ENCODE data around the gene LRRC32. TPM values are rescaled to one million over a fixed set of nuclear protein-coding genes. Genes with fewer than 3 reads are reported as not detected.

LRRC32 gene
- total and polyA plus RNA-seq, 9 of the 15 experiments (the other 6 are each of a cell fraction or from before 2014, with no cell fraction given), result 0.10 to 0.50 (median 0.19) TPM; not detected in 5

DNA sequence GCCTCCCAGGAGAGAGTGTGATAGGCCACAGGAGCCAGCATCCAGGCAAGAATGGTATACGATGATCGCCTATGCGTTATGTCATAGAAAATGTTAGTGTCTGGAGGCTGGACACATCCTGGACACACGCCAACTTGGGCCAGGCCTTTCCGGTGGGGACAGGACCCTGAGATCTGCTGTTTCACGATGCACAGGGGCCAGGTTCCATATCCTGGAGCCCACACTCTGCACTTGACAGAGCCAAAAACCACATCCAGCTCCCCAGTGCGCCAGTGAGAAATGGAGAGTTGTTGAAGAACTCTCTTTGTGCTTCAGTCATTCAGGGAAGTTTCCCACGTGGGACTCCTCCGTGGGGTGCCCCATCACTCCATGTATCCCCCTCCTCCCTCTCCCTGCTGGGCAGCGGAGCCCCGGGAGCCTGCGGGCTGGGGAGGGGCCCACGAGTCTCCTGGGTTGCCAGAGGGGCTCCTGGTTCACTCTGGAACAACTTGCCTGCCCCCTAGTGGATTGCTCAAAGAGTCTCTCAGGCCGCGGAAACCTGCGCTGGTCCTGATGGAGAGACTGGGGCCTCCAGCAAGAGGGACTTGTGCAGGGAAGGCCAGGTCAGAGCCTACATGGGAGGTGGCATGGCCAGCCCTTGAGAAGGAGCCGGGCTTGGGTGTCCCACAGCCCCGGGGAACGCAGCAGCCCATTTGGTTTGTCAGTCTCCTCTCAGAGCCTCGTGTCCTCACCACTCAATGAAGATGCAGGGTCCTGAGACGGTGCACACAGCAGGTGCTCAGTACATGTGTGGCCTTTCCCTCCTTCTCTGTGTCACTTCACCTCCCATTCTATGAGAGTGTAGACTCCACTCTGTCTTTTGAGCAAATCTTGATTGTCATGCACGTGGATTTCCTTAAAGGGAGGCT is 10.2 kb upstream of the LRRC32 start (continued):
- no peak for TF ChIP-seq HNRNPUL1 (IDR thresholded peaks at IDR 0.05; ENCODE audit: low read length)
- TF ChIP-seq MEIS2 (IDR thresholded peaks at IDR 0.05; ENCODE audit: partially characterized antibody), result no peak
- TF ChIP-seq, protein P1, sequence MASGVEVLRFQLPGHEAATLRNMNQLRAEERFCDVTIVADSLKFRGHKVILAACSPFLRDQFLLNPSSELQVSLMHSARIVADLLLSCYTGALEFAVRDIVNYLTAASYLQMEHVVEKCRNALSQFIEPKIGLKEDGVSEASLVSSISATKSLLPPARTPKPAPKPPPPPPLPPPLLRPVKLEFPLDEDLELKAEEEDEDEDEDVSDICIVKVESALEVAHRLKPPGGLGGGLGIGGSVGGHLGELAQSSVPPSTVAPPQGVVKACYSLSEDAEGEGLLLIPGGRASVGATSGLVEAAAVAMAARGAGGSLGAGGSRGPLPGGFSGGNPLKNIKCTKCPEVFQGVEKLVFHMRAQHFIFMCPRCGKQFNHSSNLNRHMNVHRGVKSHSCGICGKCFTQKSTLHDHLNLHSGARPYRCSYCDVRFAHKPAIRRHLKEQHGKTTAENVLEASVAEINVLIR (CRISPR knock-in tag; IDR thresholded peaks at IDR 0.05), result no peak
- TF ChIP-seq TBL1XR1 (IDR thresholded peaks at IDR 0.05; ENCODE audit: low read length in 2 of 2), result no peak
- no peak for TF ChIP-seq RBM14 (IDR thresholded peaks at IDR 0.05; ENCODE audit: borderline replicate concordance, insufficient read depth, low read depth, low read length)
- TF ChIP-seq LEF1 (IDR thresholded peaks at IDR 0.05), result no peak
- TF ChIP-seq CTBP1 (IDR thresholded peaks at IDR 0.05; ENCODE audit: borderline replicate concordance), result peak; percentile 60
- TF ChIP-seq BRD9 (IDR thresholded peaks at IDR 0.05; ENCODE audit: low read depth, partially characterized antibody), result no peak
- no peak for TF ChIP-seq ZNF347 (CRISPR knock-in tag; IDR thresholded peaks at IDR 0.05; ENCODE audit: low read depth)
- peak; percentile 47; the same call in 1 of the 2 replicates for TF ChIP-seq ZBTB7A (IDR thresholded peaks at IDR 0.05; ENCODE audit: borderline replicate concordance, control insufficient read depth, low read depth, low read length)
- TF ChIP-seq, protein P2, sequence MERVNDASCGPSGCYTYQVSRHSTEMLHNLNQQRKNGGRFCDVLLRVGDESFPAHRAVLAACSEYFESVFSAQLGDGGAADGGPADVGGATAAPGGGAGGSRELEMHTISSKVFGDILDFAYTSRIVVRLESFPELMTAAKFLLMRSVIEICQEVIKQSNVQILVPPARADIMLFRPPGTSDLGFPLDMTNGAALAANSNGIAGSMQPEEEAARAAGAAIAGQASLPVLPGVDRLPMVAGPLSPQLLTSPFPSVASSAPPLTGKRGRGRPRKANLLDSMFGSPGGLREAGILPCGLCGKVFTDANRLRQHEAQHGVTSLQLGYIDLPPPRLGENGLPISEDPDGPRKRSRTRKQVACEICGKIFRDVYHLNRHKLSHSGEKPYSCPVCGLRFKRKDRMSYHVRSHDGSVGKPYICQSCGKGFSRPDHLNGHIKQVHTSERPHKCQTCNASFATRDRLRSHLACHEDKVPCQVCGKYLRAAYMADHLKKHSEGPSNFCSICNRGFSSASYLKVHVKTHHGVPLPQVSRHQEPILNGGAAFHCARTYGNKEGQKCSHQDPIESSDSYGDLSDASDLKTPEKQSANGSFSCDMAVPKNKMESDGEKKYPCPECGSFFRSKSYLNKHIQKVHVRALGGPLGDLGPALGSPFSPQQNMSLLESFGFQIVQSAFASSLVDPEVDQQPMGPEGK (CRISPR knock-in tag; IDR thresholded peaks at IDR 0.05; ENCODE audit: borderline replicate concordance), result no peak
- TF ChIP-seq, protein P3, sequence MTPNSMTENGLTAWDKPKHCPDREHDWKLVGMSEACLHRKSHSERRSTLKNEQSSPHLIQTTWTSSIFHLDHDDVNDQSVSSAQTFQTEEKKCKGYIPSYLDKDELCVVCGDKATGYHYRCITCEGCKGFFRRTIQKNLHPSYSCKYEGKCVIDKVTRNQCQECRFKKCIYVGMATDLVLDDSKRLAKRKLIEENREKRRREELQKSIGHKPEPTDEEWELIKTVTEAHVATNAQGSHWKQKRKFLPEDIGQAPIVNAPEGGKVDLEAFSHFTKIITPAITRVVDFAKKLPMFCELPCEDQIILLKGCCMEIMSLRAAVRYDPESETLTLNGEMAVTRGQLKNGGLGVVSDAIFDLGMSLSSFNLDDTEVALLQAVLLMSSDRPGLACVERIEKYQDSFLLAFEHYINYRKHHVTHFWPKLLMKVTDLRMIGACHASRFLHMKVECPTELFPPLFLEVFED (CRISPR knock-in tag; conservative IDR thresholded peaks at IDR 0.05), result no peak
- no peak for TF ChIP-seq NUFIP1 (IDR thresholded peaks at IDR 0.05; ENCODE audit: partially characterized antibody)
- TF ChIP-seq ZNF696 (CRISPR knock-in tag; conservative IDR thresholded peaks at IDR 0.05), result no peak
- TF ChIP-seq SETDB1 (IDR thresholded peaks at IDR 0.05; ENCODE audit: low read length), result no peak
- no peak for TF ChIP-seq PML (IDR thresholded peaks at IDR 0.05; ENCODE audit: low read length)
- TF ChIP-seq XRCC4 (IDR thresholded peaks at IDR 0.05; ENCODE audit: extremely low read depth, insufficient read depth, insufficient read length), result no peak
- TF ChIP-seq NRF1 (conservative IDR thresholded peaks at IDR 0.05 in 1 of 2, IDR thresholded peaks at IDR 0.05 in 1 of 2), result peak in 1 of 2 experiments; percentile 31; a peak in 1 of 4 replicates
- TF ChIP-seq, protein P4, sequence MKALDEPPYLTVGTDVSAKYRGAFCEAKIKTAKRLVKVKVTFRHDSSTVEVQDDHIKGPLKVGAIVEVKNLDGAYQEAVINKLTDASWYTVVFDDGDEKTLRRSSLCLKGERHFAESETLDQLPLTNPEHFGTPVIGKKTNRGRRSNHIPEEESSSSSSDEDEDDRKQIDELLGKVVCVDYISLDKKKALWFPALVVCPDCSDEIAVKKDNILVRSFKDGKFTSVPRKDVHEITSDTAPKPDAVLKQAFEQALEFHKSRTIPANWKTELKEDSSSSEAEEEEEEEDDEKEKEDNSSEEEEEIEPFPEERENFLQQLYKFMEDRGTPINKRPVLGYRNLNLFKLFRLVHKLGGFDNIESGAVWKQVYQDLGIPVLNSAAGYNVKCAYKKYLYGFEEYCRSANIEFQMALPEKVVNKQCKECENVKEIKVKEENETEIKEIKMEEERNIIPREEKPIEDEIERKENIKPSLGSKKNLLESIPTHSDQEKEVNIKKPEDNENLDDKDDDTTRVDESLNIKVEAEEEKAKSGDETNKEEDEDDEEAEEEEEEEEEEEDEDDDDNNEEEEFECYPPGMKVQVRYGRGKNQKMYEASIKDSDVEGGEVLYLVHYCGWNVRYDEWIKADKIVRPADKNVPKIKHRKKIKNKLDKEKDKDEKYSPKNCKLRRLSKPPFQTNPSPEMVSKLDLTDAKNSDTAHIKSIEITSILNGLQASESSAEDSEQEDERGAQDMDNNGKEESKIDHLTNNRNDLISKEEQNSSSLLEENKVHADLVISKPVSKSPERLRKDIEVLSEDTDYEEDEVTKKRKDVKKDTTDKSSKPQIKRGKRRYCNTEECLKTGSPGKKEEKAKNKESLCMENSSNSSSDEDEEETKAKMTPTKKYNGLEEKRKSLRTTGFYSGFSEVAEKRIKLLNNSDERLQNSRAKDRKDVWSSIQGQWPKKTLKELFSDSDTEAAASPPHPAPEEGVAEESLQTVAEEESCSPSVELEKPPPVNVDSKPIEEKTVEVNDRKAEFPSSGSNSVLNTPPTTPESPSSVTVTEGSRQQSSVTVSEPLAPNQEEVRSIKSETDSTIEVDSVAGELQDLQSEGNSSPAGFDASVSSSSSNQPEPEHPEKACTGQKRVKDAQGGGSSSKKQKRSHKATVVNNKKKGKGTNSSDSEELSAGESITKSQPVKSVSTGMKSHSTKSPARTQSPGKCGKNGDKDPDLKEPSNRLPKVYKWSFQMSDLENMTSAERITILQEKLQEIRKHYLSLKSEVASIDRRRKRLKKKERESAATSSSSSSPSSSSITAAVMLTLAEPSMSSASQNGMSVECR (CRISPR knock-in tag; IDR thresholded peaks at IDR 0.05), result no peak
